Neural progenitor cell (in vitro differentiated cells): ENCODE data around the gene RASD2.

Source experiments
- CTCF ChIP-seq: fragments of 200-600 bp; sonication (generic); IDR thresholded peaks from 2 replicates; pipeline ENCODE4 v1.5.1; 2017; ENCODE audit warnings: antibody characterized with exemption, mild to moderate bottlenecking
- EZH2 ChIP-seq: fragments of 200-600 bp; sonication (generic); IDR thresholded peaks from 2 replicates; pipeline ENCODE4 v1.6.1; 2017; ENCODE audit warnings: antibody characterized with exemption, mild to moderate bottlenecking, moderate library complexity

GRCh38 chr22:35521358-35522224, 19.0 kb upstream of the RASD2 start:
- no peak for TF ChIP-seq CTCF
- no peak for TF ChIP-seq EZH2
